ENCODE data around the gene FGF12.

FGF12 gene

GRCh38 chr3:192494174-192494573, 233.2 kb downstream of the FGF12 start:
- no peak overlapping the region for H3K4me3 ChIP-seq (replicated peaks; ENCODE audit: low read depth, low read length)
- TF ChIP-seq CTCF (IDR thresholded peaks at IDR 0.05; ENCODE audit: low read depth, low read length, missing control alignments): no peak
- no peak for DNase-seq (ENCODE audit: extremely low read depth, low read depth)

- no peak for DNase-seq (ENCODE audit: extremely low read depth, low read depth)
- no peak overlapping the region for H3K4me3 ChIP-seq (replicated peaks; ENCODE audit: low read depth, low read length)
- TF ChIP-seq CTCF (IDR thresholded peaks at IDR 0.05; ENCODE audit: low read depth, low read length, missing control alignments): no peak
These were observed 236.6 kb downstream of the FGF12 start for GRCh38 chr3:192490720-192491119.

GRCh38 chr3:192489579-192489978, 237.8 kb downstream of the FGF12 start:
- no peak for TF ChIP-seq CTCF (IDR thresholded peaks at IDR 0.05; ENCODE audit: low read depth, low read length, missing control alignments)
- H3K4me3 ChIP-seq (replicated peaks; ENCODE audit: low read depth, low read length): no peak overlapping the region
- DNase-seq (ENCODE audit: extremely low read depth, low read depth): no peak

GRCh38 chr3:192487033-192487432, 240.3 kb downstream of the FGF12 start:
- DNase-seq (ENCODE audit: extremely low read depth, low read depth): no peak
- no peak overlapping the region for H3K4me3 ChIP-seq (replicated peaks; ENCODE audit: low read depth, low read length)
- TF ChIP-seq CTCF (IDR thresholded peaks at IDR 0.05; ENCODE audit: low read depth, low read length, missing control alignments): no peak

- no peak for TF ChIP-seq CTCF (IDR thresholded peaks at IDR 0.05; ENCODE audit: low read depth, low read length, missing control alignments)
- H3K4me3 ChIP-seq (replicated peaks; ENCODE audit: low read depth, low read length): no peak overlapping the region
- no peak for DNase-seq (ENCODE audit: extremely low read depth, low read depth)
These were observed 244.5 kb downstream of the FGF12 start for GRCh38 chr3:192482809-192483208.

- DNase-seq (ENCODE audit: extremely low read depth, low read depth): no peak
- no peak for TF ChIP-seq CTCF (IDR thresholded peaks at IDR 0.05; ENCODE audit: low read depth, low read length, missing control alignments)
- H3K4me3 ChIP-seq (replicated peaks; ENCODE audit: low read depth, low read length): no peak overlapping the region
These were observed 244.9 kb downstream of the FGF12 start for GRCh38 chr3:192482391-192482790.

- TF ChIP-seq CTCF (IDR thresholded peaks at IDR 0.05; ENCODE audit: low read depth, low read length, missing control alignments): no peak
- H3K4me3 ChIP-seq (replicated peaks; ENCODE audit: low read depth, low read length): no peak overlapping the region
- DNase-seq (ENCODE audit: extremely low read depth, low read depth): no peak
These were observed 245.7 kb downstream of the FGF12 start for GRCh38 chr3:192481638-192482037.
